ENCODE measurements around the gene TMEM145.
"Not testable (repeated sequence)": the region's sequence is repeated elsewhere in the genome, so short reads cannot be mapped to it uniquely, and the experiment has no call there.

The TMEM145 gene

GRCh38 chr19:42313096-42313839 lies at the start of gene TMEM145:
TMEM145 (plus strand) TSS chr19:42313309; CDS start chr19:42313377, 68 bp downstream.
- in situ Hi-C loops (cut with MboI; ENCODE audit: low sequenced_read_pairs): no loop called here
- no peaks in the 10 kb centered on the region for H3K9me3 ChIP-seq
- DNase-seq (ENCODE audit: low spot score in 2 of 2): peak; percentile 44 to 75
- peak within 1 kb of the TSS; percentile 42 for H3K4me3 ChIP-seq
- no peaks in the 10 kb centered on the region for H3K4me1 ChIP-seq
- no peaks in the 10 kb centered on the region for H3K36me3 ChIP-seq (replicated peaks)
- H3K27me3 ChIP-seq (ENCODE audit: low read depth): peaks cover 7% of the 10 kb centered on the region; the same call in 1 of the 2 replicates

- H3K9me3 ChIP-seq; H3K27me3 ChIP-seq (ENCODE audit: low read depth); H3K4me3 ChIP-seq; in situ Hi-C loops (cut with MboI; ENCODE audit: low sequenced_read_pairs); H3K36me3 ChIP-seq (replicated peaks); DNase-seq (ENCODE audit: low spot score in 2 of 2): not testable (repeated sequence)
- peaks cover 10% of the 10 kb centered on the region for H3K4me1 ChIP-seq
Measured at GRCh38 chr19:42266105-42266504, 47.0 kb upstream of the TMEM145 start.

DNA sequence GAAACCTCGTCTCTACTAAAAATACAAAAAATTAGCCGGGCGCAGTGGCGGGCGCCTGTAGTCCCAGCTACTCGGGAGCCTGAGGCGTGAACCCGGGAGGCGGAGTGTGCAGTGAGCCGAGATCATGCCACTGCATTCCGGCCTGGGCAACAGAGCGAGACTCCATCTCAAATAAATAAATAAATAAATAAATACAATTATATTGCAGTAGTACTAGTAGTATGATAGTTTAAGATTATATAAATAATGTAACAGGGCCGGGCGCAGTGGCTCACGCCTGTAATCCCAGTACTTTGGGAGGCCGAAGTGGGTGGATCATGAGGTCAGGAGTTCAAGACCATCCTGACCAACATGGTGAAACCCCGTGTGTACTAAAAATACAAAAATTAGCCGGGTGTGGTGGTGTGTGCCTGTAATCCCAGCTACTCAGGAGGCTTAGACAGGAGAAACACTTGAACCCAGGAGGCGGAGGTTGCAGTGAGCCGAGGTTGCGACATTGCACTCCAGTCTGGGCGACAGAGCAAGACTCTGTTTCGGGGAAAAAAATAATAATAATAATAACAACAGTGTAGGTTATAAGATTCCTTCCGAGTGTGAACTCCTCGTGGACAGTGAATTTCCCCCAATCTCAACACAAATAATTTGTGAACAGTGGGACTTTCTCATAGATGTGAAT lies 46.0 kb upstream of the TMEM145 start:
- H3K9me3 ChIP-seq; H3K4me3 ChIP-seq; in situ Hi-C loops (cut with MboI; ENCODE audit: low sequenced_read_pairs); DNase-seq (ENCODE audit: low spot score in 2 of 2); H3K36me3 ChIP-seq (replicated peaks); H3K27me3 ChIP-seq (ENCODE audit: low read depth): not testable (repeated sequence)
- H3K4me1 ChIP-seq: peaks cover 10% of the 10 kb centered on the region

GRCh38 chr19:42267644-42268141 lies 45.4 kb upstream of the TMEM145 start:
- Histone ChIP-seq H3K4me3 (peak overlapping the region; percentile 62), H3K4me1 (peaks cover 10% of the 10 kb centered on the region), H3K9me3 (no peaks in the 10 kb centered on the region), H3K27me3 (ENCODE audit: low read depth) (no peaks in the 10 kb centered on the region), H3K36me3 (replicated peaks) (no peaks in the 10 kb centered on the region)
- in situ Hi-C loops (cut with MboI; ENCODE audit: low sequenced_read_pairs): no loop called here
- no peak for DNase-seq (ENCODE audit: low spot score in 2 of 2)

GRCh38 chr19:42268142-42268703 lies 44.9 kb upstream of the TMEM145 start:
- no peaks in the 10 kb centered on the region for H3K9me3 ChIP-seq
- peaks cover 10% of the 10 kb centered on the region for H3K4me1 ChIP-seq
- peak overlapping the region; percentile 62 for H3K4me3 ChIP-seq
- in situ Hi-C loops (cut with MboI; ENCODE audit: low sequenced_read_pairs): no loop called here
- no peaks in the 10 kb centered on the region for H3K36me3 ChIP-seq (replicated peaks)
- H3K27me3 ChIP-seq (ENCODE audit: low read depth): no peaks in the 10 kb centered on the region
- peak; percentile 100 for DNase-seq (ENCODE audit: low spot score in 2 of 2)

DNA sequence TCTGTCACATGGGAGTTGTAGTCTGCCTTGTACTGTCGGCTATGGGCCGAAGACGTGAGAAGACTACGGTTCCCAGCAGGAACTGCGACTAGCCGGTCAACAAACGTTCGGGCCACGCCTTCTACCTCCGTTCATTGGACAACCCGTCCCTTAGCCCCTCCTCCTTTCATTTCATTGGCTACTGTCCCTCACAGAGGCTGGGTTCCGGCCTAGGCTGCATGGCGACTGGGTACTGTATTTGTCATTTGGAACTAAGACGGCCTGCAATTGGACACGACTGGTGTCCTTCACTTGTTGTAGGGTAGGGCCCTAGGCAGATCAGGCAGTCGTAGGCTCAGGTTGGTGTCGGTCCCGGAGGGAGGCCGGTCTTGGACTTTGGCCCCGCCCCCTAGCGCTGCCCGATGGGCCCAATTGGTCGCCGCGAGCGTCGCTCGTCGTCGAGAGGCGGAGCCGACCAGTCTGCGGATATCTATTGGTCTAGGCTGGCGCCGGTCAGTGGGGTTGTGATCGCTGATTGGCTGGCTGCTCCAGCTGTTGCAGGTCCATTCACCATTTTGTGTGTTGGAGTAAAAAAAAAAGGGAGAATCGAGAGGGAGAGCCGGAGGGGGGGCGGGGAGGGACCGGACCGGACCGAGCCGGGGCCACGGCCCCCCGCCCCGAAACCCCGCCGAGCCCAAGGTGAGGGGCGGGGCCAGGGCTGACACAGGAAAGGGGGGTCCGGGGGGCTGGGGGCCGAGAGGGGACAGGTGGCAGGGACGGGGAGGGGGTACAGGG lies 44.2 kb upstream of the TMEM145 start, which contains the start of gene CIC:
TSS of gene CIC (plus strand) at position 549 of the 774 bp plus-strand sequence. CDS start 2,532 bp downstream, outside the sequence.
- Histone ChIP-seq H3K36me3 (replicated peaks) (no peaks in the 10 kb centered on the region), H3K27me3 (ENCODE audit: low read depth) (no peaks in the 10 kb centered on the region), H3K4me3 (peak within 1 kb of the TSS; percentile 62), H3K9me3 (no peaks in the 10 kb centered on the region), H3K4me1 (peaks cover 10% of the 10 kb centered on the region)
- in situ Hi-C loops (cut with MboI; ENCODE audit: low sequenced_read_pairs): no loop called here
- peak; percentile 99 for DNase-seq (ENCODE audit: low spot score in 2 of 2)

DNA sequence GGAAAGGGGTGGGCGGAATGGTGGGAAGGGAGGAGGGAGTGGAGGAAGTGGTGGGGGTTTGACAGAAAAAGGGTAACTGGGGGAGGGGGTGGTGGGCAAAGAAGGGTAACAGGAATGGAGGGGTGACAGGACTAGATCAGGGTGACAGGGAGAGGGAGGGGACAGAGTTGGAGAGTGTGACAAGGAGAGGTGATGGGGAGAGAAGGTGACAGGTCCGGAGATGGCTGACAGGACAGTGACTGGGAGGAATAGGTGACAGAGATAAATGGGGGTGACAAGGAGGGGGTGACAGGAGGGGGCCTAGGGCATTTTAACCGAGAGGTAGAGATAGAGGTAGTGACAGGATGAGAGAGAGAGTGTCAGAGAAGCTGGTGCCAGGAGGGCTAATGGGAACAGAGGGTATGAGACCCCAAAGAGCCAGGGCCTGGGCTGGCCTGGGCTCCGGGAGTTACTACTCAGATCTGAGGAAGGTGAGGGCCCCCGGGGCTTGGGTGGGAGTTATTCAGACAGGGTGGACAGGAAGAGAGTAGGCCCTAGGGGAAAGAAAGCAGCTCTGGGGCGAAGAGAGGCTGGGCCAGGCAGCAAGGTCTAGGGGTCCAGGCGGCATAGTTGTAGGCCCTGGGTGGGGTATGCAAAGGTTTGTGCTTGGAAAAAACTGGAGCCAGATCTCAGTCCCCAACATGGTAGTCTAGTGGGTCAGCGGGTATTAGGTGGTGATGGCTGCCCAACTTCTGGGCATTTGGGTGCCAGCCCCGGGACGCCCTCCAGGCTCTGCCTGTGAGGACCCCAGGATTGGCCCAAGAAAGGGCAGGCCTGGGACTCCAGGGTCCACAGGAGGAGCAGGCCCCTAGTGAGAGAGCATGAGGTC lies 43.4 kb upstream of the TMEM145 start:
- Histone ChIP-seq H3K4me1 (peaks cover 10% of the 10 kb centered on the region), H3K9me3 (no peaks in the 10 kb centered on the region), H3K27me3 (ENCODE audit: low read depth) (no peaks in the 10 kb centered on the region), H3K36me3 (replicated peaks) (0 out of 2 replicates have a peak, but pooled peaks cover 4% of the 10 kb centered on the region), H3K4me3 (peak overlapping the region; percentile 62)
- in situ Hi-C loops (cut with MboI; ENCODE audit: low sequenced_read_pairs): no loop called here
- DNase-seq (ENCODE audit: low spot score in 2 of 2): no peak

GRCh38 chr19:42270346-42271044 lies 42.6 kb upstream of the TMEM145 start:
- H3K9me3 ChIP-seq: no peaks in the 10 kb centered on the region
- H3K36me3 ChIP-seq (replicated peaks): 0 out of 2 replicates have a peak, but pooled peaks cover 4% of the 10 kb centered on the region
- peaks cover 10% of the 10 kb centered on the region for H3K4me1 ChIP-seq
- in situ Hi-C loops (cut with MboI; ENCODE audit: low sequenced_read_pairs): no loop called here
- H3K4me3 ChIP-seq: peak overlapping the region; percentile 62; the same call in 1 of the 2 replicates
- no peaks in the 10 kb centered on the region for H3K27me3 ChIP-seq (ENCODE audit: low read depth)
- no peak for DNase-seq (ENCODE audit: low spot score in 2 of 2)

- Histone ChIP-seq H3K9me3 (no peaks in the 10 kb centered on the region), H3K36me3 (replicated peaks) (0 out of 2 replicates have a peak, but pooled peaks cover 4% of the 10 kb centered on the region), H3K27me3 (ENCODE audit: low read depth) (no peaks in the 10 kb centered on the region), H3K4me3 (no peak overlapping the region), H3K4me1 (peaks cover 10% of the 10 kb centered on the region)
- in situ Hi-C loops (cut with MboI; ENCODE audit: low sequenced_read_pairs): no loop called here
- DNase-seq (ENCODE audit: low spot score in 2 of 2): no peak
Measured at GRCh38 chr19:42271045-42271419, 42.1 kb upstream of the TMEM145 start.

DNA sequence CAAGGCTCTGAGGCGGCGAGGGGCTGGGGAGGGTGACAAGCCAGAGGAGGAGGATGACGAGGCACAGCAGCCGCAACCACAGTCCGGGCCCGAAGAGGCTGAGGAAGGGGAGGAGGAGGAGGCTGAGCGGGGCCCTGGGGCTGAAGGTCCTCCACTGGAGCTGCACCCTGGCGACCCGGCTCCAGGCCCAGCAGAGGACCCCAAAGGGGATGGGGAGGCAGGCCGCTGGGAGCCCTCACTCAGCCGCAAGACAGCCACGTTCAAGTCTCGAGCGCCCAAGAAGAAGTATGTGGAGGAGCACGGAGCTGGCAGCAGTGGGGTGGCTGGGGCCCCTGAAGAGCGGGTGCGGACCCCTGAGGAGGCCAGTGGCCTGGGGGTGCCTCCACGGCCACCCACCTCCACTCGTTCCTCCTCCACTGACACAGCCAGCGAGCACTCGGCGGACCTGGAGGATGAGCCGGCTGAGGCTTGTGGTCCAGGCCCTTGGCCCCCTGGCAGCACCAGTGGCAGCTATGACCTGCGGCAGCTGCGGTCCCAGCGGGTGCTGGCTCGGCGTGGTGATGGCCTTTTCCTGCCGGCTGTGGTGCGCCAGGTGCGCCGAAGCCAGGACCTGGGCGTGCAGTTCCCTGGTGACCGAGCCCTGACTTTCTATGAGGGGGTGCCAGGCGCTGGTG lies 41.1 kb upstream of the TMEM145 start:
- H3K4me1 ChIP-seq: peaks cover 10% of the 10 kb centered on the region
- no peaks in the 10 kb centered on the region for H3K9me3 ChIP-seq
- in situ Hi-C loops (cut with MboI; ENCODE audit: low sequenced_read_pairs): no loop called here
- DNase-seq (ENCODE audit: low spot score in 2 of 2): no peak
- H3K27me3 ChIP-seq (ENCODE audit: low read depth): no peaks in the 10 kb centered on the region
- 0 out of 2 replicates have a peak, but pooled peaks cover 4% of the 10 kb centered on the region for H3K36me3 ChIP-seq (replicated peaks)
- H3K4me3 ChIP-seq: no peak overlapping the region

- Histone ChIP-seq H3K9me3 (no peaks in the 10 kb centered on the region), H3K4me3 (no peak overlapping the region), H3K4me1 (peaks cover 7% of the 10 kb centered on the region), H3K27me3 (ENCODE audit: low read depth) (no peaks in the 10 kb centered on the region), H3K36me3 (replicated peaks) (0 out of 2 replicates have a peak, but pooled peaks cover 4% of the 10 kb centered on the region)
- in situ Hi-C loops (cut with MboI; ENCODE audit: low sequenced_read_pairs): no loop called here
- no peak for DNase-seq (ENCODE audit: low spot score in 2 of 2)
Measured at GRCh38 chr19:42272535-42272897, 40.6 kb upstream of the TMEM145 start.

GRCh38 chr19:42272989-42273406 lies 40.1 kb upstream of the TMEM145 start:
- peaks cover 4% of the 10 kb centered on the region; the same call in 1 of the 2 replicates for H3K4me1 ChIP-seq
- H3K36me3 ChIP-seq (replicated peaks): 0 out of 2 replicates have a peak, but pooled peaks cover 4% of the 10 kb centered on the region
- no peak overlapping the region for H3K4me3 ChIP-seq
- in situ Hi-C loops (cut with MboI; ENCODE audit: low sequenced_read_pairs): no loop called here
- H3K9me3 ChIP-seq: no peaks in the 10 kb centered on the region
- no peaks in the 10 kb centered on the region for H3K27me3 ChIP-seq (ENCODE audit: low read depth)
- DNase-seq (ENCODE audit: low spot score in 2 of 2): no peak
